GM12891 (cell line): ENCODE data around the gene CBX2.

Experiments used
- POLR2A ChIP-seq: IDR thresholded peaks from 2 replicates; pipeline ENCODE4 v1.6.1; 2011; ENCODE audit warnings: low read depth, low read length, control low read depth
- POLR2AphosphoS5 ChIP-seq: IDR thresholded peaks from 2 replicates; pipeline ENCODE4 v1.6.1; 2011; ENCODE audit warnings: low read depth, low read length, control low read depth

DNA sequence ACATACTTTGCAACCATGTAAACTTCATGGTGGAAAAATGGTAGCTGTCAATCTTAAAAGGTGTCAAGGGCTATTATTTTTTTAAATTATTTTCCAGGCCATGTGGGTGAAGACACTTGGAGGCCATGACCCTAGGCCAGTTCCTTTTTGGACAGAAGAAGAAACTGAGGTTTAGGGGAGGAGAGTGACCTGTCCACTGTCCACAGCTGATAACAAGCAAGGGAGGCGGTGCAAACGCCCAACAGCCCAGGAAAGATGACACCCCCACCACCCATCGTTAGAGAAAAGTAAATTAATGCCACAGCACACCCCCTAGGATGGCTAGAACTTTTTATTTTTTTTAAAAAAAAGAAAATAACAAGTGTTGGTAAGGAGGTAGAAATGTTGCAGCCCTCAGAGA lies 28.0 kb upstream of the CBX2 start:
- no peak for TF ChIP-seq POLR2AphosphoS5
- no peak for TF ChIP-seq POLR2A
